PC-3 (cell line): ENCODE measurements around the gene HIGD1B. TPM values are rescaled to one million over a fixed set of nuclear protein-coding genes. Genes with fewer than 3 reads are reported as not detected.

Experiments
- ATAC-seq: fragments of 200-7000 bp; cut with Tn5 transposase; 2 replicates; pipeline ENCODE4 v1.9.1; 2020; ENCODE audit warnings: mild to moderate bottlenecking, moderate library complexity
- BruUV-seq: library from RNA; stranded (reverse); fragments of 400-500 nt; replicated peaks from 2 replicates; lab custom pipeline; 2021; lab: Mats Ljungman, UMichigan
- CTCF ChIA-PET: fragments of 300-600 bp; sonication (Branson Sonifier 250); formaldehyde crosslinking; loops from one replicate; lab custom pipeline; 2022; ENCODE audit warnings: antibody characterized with exemption; lab: Charles Lee
- POLR2A ChIA-PET: fragments of 300-600 bp; sonication (Branson Sonifier 250); formaldehyde crosslinking; loops from one replicate; lab custom pipeline; 2022; ENCODE audit warnings: antibody characterized with exemption; ENCODE audit not compliant: unreplicated experiment; lab: Charles Lee
- DNase-seq: peaks from one replicate; pipeline ENCODE4 v3.0.0-alpha.2; 2015
- H2AFZ ChIP-seq: fragments of 300-600 bp; sonication (generic); 2 replicates; pipeline ENCODE4 v1.6.0; 2016; ENCODE audit warnings: antibody characterized with exemption, low read length
- H3F3A ChIP-seq: fragments of 300-600 bp; sonication (generic); one replicate; pipeline ENCODE4 v1.6.0; 2017; ENCODE audit warnings: antibody characterized with exemption, low read length, control low read depth, mild to moderate bottlenecking; ENCODE audit not compliant: unreplicated experiment
- H3K27ac ChIP-seq: fragments of 300-600 bp; sonication (generic); 2 replicates; pipeline ENCODE4 v1.5.1; 2016; ENCODE audit warnings: mild to moderate bottlenecking, low read length
- H3K27me3 ChIP-seq: fragments of 300-600 bp; sonication (generic); 2 replicates; pipeline ENCODE4 v1.6.1; 2016; ENCODE audit warnings: low read length, mixed read lengths
- H3K36me3 ChIP-seq: fragments of 300-600 bp; sonication (generic); 2 replicates; pipeline ENCODE4 v1.6.1; 2016; ENCODE audit warnings: low read depth, mixed run types, low read length, mixed read lengths
- H3K4me1 ChIP-seq: fragments of 300-600 bp; sonication (generic); 2 replicates; pipeline ENCODE4 v1.5.1; 2016; ENCODE audit warnings: low read length; ENCODE audit not compliant: insufficient read depth
- H3K4me2 ChIP-seq: fragments of 300-600 bp; sonication (generic); 2 replicates; pipeline ENCODE4 v1.6.0; 2016; ENCODE audit warnings: low read length
- H3K4me3 ChIP-seq: fragments of 300-600 bp; sonication (generic); 2 replicates; pipeline ENCODE4 v1.5.1; 2016; ENCODE audit warnings: mild to moderate bottlenecking, low read length, mixed read lengths
- H3K79me2 ChIP-seq: fragments of 300-600 bp; sonication (generic); 2 replicates; pipeline ENCODE4 v1.6.1; 2017; ENCODE audit warnings: low read length, mixed read lengths
- H3K9ac ChIP-seq: fragments of 300-600 bp; sonication (generic); 2 replicates; pipeline ENCODE4 v1.6.0; 2016; ENCODE audit warnings: mild to moderate bottlenecking, low read length
- H3K9me2 ChIP-seq: fragments of 300-600 bp; sonication (generic); replicated peaks from 2 replicates; pipeline ENCODE4 v1.6.1; 2016; ENCODE audit warnings: mixed run types, low read length, mixed read lengths
- H3K9me3 ChIP-seq: fragments of 300-600 bp; sonication (generic); 2 replicates; pipeline ENCODE4 v1.6.1; 2016; ENCODE audit warnings: low read length, mixed read lengths
- H4K20me1 ChIP-seq: fragments of 300-600 bp; sonication (generic); 2 replicates; pipeline ENCODE4 v1.6.1; 2016; ENCODE audit warnings: low read length, mixed read lengths
- CTCF ChIP-seq: fragments of 300-600 bp; sonication (generic); conservative IDR thresholded peaks from 2 replicates; pipeline ENCODE4 v1.5.1; 2017; ENCODE audit warnings: antibody characterized with exemption, low read depth, mild to moderate bottlenecking, low read length
- EZH2 ChIP-seq: fragments of 300-600 bp; sonication (generic); IDR thresholded peaks from one replicate; pipeline ENCODE4 v1.6.1; 2017; ENCODE audit warnings: antibody characterized with exemption, mild to moderate bottlenecking, low read length; ENCODE audit not compliant: unreplicated experiment
- EZH2phosphoT487 ChIP-seq: fragments of 300-600 bp; sonication (generic); IDR thresholded peaks from 2 replicates; pipeline ENCODE4 v1.6.1; 2018; ENCODE audit warnings: mild to moderate bottlenecking, antibody characterized with exemption, low read length, borderline replicate concordance
- intact Hi-C: fragments of 100-400 bp; cut with micrococcal nuclease; formaldehyde crosslinking; loops from 2 replicates; pipeline ENCODE4 v1.9.0; 2023
- total RNA-seq: library from RNA; depleted of rRNA; stranded (reverse); fragments of >200 nt; gene quantifications from 2 replicates; pipeline ENCODE4 v1.2.3, GENCODE V29; 2014

The HIGD1B gene
- total RNA-seq, 1 experiment from 2014 or later = not detected

- H3K4me2 ChIP-seq = no peak overlapping the region
- no peaks in the 10 kb centered on the region for H3K79me2 ChIP-seq
- H3K9me2 ChIP-seq = no peaks in the 10 kb centered on the region
- DNase-seq (no peak), ATAC-seq (no peak)
- H3F3A ChIP-seq = no peaks in the 10 kb centered on the region
- H3K27me3 ChIP-seq = no peaks in the 10 kb centered on the region
- H3K4me3 ChIP-seq = no peak overlapping the region
- ChIA-PET CTCF (no interaction called here), POLR2A (no interaction called here)
- H3K9ac ChIP-seq = no peak overlapping the region
- intact Hi-C loops = no loop called here
- H4K20me1 ChIP-seq = no peaks in the 10 kb centered on the region
- no peak for TF ChIP-seq EZH2
- no peak for TF ChIP-seq CTCF
- TF ChIP-seq EZH2phosphoT487 = no peak
- no peaks in the 10 kb centered on the region for H3K4me1 ChIP-seq
- no peaks in the 10 kb centered on the region for H3K9me3 ChIP-seq
- no peaks in the 10 kb centered on the region for H3K36me3 ChIP-seq
- H3K27ac ChIP-seq = no peak overlapping the region
- no peak overlapping the region for H2AFZ ChIP-seq
- BruUV-seq = no TSS peak
These were observed 4.9 kb upstream of the HIGD1B start for GRCh38 chr17:44842748-44843147.

GRCh38 chr17:44844390-44844830 lies 3.3 kb upstream of the HIGD1B start:
- ATAC-seq = no peak
- DNase-seq = no peak
- TF ChIP-seq EZH2phosphoT487 = no peak
- TF ChIP-seq CTCF = no peak
- no peak overlapping the region for H2AFZ ChIP-seq
- ChIA-PET CTCF (interaction anchor here (1.4 kb wide), 1 partner anchor 65 kb away, joined by 6 read pairs; no protein-coding TSS in a partner anchor), POLR2A (no interaction called here)
- no peaks in the 10 kb centered on the region for H3K4me1 ChIP-seq
- no peaks in the 10 kb centered on the region for H3F3A ChIP-seq
- H3K4me3 ChIP-seq = no peak overlapping the region
- intact Hi-C loops = no loop called here
- H4K20me1 ChIP-seq = no peaks in the 10 kb centered on the region
- H3K79me2 ChIP-seq = no peaks in the 10 kb centered on the region
- no peak overlapping the region for H3K9ac ChIP-seq
- BruUV-seq = no TSS peak
- H3K4me2 ChIP-seq = no peak overlapping the region
- no peaks in the 10 kb centered on the region for H3K36me3 ChIP-seq
- no peaks in the 10 kb centered on the region for H3K9me2 ChIP-seq
- H3K27me3 ChIP-seq = no peaks in the 10 kb centered on the region
- no peaks in the 10 kb centered on the region for H3K9me3 ChIP-seq
- H3K27ac ChIP-seq = no peak overlapping the region

GRCh38 chr17:44846206-44846605 lies 1.5 kb upstream of the HIGD1B start:
- Histone ChIP-seq H3K9ac (no peak overlapping the region), H3K79me2 (no peaks in the 10 kb centered on the region), H3K27ac (no peak overlapping the region), H3F3A (no peaks in the 10 kb centered on the region), H4K20me1 (no peaks in the 10 kb centered on the region), H2AFZ (no peak overlapping the region), H3K4me3 (no peak overlapping the region), H3K9me3 (no peaks in the 10 kb centered on the region), H3K9me2 (no peaks in the 10 kb centered on the region), H3K36me3 (peaks cover 14% of the 10 kb centered on the region), H3K27me3 (no peaks in the 10 kb centered on the region), H3K4me2 (no peak overlapping the region), H3K4me1 (no peaks in the 10 kb centered on the region)
- DNase-seq = no peak
- no peak for ATAC-seq
- ChIA-PET CTCF (interaction anchor here (0.6 to 1.0 kb wide), 2 partner anchors 9 to 15 kb away, joined by 3 to 4 read pairs; no protein-coding TSS in a partner anchor), POLR2A (no interaction called here)
- TF ChIP-seq CTCF (no peak), EZH2 (no peak), EZH2phosphoT487 (no peak)
- BruUV-seq = no TSS peak
- intact Hi-C loops = no loop called here
